GM19468 (cell line): ENCODE data around the gene MSI2.

Experiments used
- ATAC-seq: cut with Tn5 transposase; IDR thresholded peaks from one replicate; pipeline ENCODE4 v1.9.1; 2021; ENCODE audit warnings: mild to moderate bottlenecking, moderate library complexity, moderate number of reproducible peaks; ENCODE audit not compliant: unreplicated experiment; ENCODE audit errors: extremely low read depth

MSI2 gene

DNA sequence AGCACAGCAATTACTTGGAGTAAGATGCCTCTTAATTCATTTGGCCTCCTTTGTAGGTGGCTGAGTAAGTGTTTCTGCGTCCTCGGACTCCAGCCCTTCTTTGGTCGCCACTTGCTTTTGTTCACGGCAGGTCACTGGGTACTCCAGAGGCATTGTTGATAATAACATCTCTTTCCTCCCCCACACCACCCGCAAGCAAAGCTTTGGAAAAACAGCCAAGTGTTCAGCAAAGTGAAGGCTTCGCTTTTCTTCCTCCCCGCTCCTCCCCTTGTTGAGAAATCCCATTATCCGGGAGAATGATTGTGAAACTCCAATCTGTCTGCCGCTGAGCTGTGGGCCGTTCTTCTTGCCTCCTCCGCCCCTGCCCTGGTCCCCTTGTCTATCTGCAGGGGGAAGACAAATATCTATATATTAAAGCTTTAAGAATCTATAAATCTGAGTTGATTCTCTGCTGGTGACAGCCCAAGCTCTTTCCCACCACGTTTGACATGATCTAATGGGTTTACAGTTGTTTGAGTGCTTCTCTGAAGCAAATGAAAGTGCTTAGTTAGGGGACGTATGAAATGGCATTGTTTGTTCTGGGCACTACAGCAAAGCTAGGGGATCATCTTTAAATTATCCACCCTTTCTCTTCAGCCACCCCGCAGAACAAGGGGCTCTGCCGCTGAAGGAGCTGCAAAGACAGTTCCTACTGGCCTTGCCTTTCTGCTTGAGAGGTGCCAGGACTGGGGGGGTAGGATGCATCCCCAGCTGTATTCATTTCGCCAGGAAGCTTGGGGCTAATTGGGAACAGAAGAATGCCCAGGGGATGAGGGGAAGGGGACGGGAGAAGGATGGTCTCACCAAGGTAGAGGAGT lies 321.7 kb downstream of the MSI2 start:
- ATAC-seq = no peak

DNA sequence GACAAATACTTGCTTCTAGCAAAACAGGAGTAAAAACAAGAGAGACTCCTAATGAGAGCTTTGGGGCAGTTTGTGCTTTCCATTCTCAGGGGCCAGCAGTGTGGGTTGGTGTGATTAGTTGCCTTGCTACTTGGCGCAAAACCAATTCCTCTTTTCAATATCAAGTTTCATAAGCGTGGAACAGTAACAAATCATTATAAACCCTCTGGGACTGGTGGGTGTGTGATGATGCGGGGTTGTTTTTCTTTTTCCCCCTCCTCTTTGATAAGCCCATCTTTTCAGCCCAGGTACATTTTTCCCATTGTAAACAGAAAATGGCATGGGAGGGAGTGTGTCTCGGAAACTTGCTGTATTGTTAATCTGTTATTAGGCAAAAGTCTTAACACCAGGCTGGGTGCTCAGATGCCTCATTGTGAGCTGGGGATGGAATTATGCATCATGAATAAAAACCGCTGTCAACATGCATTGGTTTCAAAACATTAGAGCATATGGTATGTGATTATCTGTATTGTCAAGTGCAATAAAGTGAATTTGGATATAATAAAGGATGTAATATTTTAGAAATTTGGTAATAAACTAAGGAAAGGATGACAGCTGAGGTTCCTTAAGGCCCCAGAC lies 322.4 kb downstream of the MSI2 start:
- no peak for ATAC-seq

DNA sequence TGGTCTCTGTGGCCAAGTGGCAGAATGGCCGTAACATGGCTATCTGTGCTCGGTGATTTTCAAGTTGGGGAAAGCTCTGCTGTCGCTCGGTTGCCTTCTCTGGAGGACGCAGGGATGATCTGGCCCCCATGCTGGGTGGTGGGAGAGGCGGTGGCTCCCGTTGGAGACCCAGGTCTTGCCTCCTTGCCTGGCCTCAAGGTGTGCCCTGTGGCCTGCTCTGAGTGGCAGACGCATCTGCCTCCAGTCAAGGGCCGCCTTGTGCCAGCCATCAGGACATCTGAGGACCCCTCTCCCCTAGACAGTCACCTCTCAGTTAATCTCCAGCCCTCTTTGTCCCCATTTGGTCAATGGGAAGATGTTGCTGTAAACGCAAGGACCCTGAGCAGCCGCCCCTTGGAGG lies 322.9 kb downstream of the MSI2 start:
- no peak for ATAC-seq

DNA sequence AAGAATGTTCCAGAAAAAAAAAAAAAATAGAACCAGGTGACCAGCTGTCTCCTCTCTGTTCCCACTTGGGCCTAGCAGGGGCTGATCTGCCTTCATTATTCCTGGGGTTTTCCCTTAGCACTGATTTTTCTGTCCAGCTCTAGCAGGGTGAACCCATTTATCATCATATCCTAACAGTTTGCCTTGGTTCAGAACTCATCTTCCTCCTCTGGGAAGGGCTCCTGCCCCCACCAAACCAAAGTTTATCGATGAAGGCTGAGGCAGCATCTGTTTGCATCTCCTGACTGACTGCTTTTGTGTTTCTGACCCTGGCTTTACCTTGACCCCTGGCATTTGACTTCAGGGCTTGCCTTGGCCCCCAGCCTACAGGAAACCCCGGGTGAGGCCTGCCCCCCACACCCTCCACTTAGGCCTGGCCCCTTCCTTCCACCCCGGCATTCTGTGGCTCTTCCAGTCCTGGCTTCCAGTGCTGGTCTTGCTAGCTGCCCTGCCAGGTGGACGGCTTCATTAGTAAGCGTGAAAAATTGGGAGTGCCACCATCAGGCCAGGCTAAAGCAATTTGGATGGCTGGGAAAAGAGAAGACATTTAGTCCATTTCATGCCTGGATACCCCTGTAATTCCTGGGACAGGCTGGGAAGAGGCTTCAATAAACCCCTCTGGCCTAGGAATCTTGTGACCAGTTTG lies 323.9 kb downstream of the MSI2 start:
- no peak for ATAC-seq

DNA sequence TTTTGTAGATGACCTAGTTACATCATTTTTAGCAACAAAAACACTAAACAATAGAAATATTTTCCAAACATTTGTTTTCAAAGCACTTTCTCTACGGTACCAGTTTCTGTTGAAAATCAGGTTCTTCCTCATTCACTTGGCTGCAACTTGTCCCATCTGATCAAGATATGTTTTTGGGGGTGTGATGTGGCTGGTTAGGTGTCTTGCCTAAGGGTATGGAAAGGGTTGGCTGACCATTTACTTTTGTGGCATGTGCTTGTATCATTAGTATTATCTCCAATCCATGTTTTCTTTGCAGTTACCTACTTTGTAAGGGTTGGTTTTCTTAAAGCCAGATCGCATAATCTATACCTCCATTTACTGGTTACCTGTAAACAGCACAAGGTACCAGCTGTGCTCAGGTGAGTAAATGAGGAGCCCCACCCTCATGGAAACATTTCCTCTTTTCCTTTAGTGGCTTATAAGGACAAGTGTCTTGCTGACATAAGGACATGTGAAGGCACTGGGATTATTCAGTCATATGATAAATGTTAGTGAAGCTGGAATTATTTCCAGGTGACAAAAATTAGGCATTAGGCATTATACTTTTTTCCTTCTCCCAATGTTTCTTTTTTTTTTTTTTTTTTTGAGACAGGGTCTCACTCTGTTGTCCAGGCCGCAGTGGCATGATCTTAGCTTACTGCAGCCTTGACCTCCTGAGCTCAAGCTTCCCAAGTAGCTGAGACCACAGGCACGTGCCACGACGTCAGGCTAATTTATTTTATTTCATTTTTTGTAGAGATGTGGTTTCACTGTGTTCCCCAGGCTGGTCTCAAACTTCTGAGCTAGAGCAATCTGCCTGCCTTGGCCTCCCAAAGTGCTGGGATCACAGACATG lies 326.8 kb downstream of the MSI2 start:
- no peak for ATAC-seq

DNA sequence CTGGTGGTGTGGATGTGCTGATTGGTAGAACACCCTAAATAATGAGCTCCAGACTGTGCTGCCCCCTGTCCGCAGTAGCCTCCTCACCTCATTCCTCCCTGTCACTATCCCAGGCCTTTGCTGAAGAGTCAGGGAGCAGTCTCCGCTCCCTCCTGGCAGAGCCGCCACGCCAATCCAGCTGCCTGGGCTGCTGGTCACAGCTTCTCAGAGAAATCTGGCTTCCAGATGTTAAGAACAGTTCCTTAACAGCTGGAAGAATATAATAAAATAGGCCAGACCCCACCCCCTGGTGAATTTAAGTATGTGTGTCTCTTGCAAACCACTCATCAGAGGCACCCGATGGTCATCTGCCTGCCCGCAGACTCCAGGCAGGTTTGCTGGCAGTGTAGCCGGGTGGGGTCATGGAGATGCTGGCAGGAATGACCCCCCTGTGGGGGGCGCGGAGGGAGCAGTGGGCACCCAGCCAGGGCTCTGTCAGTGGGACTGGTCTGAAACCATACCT lies 327.8 kb downstream of the MSI2 start:
- no peak for ATAC-seq

DNA sequence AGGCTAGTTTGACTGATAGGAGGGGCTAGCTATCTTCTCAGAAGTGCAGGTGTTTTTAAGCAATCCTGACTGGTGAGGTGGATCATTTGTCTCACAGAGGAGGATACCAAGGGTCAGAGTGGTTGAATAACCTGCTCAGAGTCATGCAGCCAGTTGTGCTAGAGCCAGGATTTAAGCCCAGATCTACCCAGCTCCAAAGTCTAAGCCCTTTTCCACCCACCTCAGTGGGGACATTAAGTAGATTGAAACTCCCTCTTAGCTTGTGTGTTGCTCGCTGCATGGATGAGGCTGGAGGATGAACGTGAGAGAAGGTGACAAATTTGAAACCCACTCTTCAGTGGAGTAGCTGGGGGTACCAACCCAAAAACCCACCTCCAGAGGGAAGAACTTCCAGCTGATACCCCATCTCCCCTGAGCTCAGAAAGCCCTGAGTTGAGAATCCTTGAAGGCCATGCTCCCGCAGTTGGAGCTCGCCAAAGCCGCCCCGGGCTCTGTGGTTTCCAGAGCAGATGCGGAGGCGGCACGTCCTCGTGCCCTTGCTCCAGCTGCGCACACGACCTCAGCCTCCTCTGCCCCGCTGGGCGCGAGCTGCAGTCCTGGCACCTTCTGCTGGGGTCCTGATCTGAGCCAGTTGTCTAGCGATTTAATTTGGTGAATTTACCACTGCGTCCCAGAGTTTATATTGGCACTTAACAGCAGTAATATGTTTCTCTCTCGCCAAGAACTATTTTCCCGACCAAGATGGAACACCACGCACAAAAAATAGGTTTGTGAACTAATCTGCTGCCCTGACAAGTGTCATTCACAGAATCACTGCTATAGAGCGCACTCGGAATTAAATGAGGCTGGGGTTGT lies 329.2 kb downstream of the MSI2 start:
- no peak for ATAC-seq

DNA sequence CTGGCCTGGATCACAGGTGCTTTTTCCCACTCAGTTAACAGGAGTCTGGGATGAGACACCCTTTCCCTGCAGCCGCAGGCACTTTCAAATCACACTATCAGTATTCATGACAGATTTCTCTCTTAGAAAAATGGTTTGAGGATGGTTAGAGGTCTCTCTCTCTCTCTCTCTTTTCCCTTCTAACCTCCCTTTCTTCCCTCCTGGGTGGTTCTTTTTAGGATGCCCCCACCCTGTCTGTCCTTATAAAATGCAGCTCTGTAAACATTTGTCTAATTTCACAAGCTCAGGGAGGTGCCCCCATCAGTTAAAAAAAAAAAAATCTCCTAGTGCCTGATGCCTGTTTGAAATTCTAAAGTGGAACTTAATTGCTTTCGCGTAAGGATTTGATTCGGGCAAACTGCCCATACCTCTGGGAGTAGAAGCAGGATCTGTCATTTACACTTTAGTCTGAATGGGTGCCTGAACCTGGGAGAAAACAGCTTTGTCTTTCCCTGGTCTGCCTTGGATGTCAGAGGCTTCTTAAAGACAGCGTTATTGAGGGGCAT lies 329.9 kb downstream of the MSI2 start:
- ATAC-seq = no peak

DNA sequence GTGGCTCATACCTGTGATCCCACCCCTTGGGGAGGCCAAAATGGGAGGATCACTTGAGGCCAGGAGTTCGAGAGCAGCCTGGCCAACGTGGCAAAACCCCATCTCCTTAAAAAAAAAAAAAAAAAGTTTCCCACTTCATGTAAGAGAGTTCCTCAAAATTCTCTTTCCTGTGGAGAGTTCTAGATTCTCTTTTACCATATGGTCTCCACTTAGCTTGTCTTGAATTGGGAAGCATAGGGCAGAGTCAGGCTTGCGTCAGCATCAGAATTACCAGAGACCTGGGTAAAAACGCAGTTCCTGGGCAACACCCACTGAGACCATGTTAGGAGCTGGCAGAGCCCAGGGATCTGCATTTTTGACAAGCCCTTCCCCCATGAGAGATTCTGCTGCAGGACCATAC lies 330.4 kb downstream of the MSI2 start:
- ATAC-seq = no peak

DNA sequence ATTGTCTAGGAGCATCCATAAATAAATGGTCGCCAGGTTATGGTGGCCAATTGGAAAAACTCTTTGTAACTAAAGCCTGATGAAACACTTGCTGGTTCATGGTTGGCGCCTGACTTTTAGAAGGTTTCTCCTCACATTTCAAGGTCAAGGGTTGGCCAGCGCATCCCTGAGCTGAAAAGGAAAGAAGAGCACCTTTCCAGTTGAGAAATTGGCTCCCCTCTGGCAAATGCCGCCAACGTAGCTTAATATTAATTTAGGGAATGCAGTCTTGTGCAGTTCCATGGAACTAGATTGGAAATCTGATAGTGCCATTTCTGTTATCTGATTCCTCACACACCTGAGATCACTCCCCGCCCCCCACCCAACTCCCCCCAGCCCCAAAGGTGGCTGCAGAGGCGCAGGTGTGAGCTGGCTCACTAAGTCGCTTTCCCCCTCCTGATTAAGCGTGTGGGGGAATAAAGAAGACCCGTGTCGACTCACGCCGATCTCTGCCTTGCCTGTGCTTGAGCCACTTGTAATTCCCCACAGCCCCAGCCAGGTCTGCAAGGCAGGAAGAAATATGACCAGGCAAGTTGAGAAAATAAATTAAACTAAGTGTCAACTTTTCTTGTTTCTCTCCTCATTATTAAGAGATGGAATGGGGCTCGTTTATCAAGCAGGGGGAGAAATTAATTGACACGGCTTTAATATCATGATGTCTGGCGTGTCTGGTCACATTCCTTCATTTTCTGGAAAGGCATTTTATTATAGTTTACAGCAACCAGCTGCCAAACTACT lies 331.1 kb downstream of the MSI2 start:
- ATAC-seq = no peak

DNA sequence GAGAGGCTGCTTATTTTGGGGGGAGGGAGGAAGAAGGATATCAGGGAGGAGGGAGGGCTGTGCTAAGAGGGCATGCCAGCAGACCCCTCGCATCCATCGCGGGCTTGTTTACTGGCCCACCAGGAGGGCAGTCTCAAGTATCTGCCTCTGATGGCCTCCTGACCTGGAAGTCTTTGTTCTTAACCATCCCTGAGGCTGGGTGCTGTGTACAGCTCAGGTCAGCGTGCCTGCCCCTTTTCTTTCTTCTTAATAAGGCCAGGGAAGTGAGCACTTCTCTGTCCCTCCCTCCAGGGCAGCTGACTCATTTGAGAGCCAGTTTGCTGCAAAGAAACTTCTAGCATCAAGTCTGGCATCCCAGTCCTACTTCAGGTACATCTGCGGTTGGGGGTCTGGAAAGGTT lies 331.8 kb downstream of the MSI2 start:
- no peak for ATAC-seq

DNA sequence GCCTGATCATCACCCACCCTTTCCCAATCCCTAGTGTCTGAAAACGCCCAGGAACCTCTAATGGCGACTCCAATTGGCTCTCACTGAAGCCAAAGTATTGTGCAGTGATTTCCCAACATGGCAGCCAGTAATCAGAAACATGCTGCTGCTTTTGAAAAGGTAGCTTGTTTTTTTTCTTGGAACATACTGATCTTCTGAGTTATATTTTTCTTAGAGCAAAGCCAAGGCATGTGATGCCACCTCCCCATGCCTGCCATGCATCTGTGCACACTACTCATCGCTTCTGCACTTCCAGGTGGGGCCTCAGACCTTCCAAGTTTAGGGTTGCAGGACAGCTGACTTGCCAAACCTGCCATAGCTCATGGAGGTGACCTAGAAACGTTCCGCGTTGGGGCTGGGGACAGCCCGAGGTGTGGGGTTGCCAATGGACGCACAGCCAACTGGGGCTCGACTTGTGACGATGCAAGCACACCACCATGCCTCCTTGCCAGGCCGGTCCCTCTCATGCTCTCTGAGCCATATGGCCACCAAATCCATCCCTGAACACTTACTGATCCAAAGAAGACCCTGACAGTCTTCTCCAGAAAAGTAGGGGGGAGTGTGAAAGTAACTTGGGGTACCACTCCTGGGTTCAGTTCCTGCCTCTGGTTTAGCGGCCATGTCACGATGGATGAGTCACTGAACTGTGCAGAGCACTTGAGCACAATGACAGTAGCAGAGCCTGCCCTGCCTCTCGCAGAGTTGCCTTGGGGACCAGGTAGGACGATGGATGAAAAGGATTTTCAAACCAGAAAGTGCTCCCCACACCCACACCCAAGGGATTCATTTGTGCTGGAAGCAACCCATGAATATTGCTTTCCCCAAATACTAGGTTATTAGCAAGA lies 333.1 kb downstream of the MSI2 start:
- no peak for ATAC-seq

DNA sequence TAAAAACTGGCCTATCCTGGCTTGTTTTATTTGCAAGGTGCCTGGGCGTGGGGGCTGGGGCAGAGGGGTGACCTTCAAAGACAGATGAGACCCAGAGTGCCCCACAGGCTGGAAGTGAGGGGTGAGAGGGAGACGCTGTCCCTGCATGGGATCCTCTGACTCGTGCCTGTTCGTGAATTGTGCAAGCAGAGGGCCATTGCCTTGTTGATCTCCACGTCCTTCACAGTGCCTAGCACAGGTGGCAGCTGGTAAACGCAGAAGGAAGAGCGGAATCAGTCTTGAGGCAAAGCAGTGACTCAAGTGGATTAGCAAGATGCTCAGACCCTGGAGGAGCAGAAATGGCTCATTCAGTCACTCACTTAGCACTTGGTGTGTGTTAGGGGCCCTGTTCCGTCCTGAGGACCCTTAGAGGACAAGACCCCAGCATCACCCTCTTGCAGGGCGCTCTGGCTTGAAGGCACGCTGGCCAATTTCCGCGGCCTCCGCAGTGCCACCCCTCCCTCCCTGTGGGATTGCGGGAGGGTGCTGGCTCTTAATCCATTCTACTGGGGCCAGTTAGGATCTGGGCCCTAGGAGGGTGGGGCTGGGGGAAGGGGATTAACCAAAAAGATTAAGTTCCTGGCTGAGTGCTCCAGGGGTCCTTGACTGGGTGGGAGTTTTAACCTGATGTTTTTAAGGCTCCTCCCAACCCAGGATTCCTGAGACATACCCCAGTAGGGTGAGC lies 337.6 kb downstream of the MSI2 start:
- no peak for ATAC-seq

DNA sequence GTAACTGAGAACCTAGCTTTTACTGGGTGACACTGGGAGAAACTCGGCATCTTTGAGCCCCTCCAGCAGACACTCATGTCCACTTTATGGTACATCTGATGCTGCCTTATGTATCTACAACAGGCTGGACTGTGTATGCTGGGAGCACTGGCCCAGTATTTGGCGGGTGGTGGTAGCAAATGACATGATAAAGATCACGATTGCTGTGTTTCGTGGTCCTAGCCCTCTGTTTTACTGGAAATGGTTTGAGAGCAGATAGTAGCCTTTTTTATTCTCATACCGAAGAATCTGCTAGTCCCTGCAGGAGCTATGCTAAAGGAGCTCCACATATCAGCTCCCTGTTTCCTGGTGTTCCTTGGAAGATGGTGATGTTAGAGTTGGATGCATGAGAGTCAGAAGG lies 338.4 kb downstream of the MSI2 start:
- no peak for ATAC-seq

DNA sequence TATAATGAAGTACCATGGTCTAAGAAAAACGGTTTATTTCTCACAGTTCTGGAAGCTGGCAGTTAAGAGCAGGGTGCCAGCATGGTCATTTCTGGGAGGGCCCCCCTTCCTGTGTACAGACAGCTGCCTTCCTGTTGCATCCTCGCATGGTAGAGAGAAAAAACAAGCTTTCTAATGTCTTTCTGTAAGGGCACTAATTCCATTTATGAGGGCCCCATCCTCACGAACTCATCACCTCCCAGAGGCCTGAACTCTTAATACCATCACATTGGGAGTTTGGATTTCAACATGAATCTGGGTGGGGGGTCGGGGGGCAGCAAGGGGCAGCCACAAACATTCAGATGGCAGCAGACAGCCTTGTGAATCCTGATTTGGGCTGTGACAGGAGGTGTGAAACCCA lies 339.1 kb downstream of the MSI2 start:
- no peak for ATAC-seq

DNA sequence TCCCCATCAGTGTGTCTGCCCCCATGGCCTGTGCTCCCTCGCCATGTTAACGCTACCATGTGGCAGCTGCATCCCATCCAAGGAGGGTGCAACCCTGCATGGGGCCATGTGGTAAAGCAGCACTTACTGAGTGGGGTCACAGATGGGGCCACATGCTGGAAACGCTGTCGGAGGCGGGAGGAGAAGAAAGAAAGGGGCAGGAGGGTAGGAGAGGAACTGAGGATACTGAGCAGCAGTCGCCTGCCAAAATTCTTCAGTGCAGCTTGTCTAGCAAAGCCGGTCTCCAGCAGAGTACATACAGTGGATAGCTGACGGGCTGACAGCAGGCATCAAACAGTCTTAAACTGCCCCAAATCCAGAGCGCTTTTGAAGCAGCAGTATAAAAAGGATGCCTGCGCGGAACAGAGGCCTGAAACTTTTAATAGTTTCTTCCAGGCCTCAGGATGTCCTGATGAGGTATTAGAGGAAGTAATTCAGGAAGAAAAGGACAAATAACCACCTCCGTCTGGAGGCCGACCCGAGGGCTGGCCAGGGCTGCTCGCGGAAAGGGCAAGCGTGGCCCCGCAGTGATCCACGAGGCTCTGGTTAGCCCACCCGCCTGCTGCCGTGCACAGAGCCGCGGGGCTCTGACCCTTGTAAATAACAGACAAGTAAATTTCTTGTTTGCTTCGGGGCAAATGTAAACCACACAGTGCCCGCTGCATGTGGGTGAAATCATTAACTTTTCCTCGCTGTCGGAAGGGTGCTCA lies 339.8 kb downstream of the MSI2 start:
- ATAC-seq = no peak
